ENCODE data around the gene NTSR1.

- TF ChIP-seq, protein P1, sequence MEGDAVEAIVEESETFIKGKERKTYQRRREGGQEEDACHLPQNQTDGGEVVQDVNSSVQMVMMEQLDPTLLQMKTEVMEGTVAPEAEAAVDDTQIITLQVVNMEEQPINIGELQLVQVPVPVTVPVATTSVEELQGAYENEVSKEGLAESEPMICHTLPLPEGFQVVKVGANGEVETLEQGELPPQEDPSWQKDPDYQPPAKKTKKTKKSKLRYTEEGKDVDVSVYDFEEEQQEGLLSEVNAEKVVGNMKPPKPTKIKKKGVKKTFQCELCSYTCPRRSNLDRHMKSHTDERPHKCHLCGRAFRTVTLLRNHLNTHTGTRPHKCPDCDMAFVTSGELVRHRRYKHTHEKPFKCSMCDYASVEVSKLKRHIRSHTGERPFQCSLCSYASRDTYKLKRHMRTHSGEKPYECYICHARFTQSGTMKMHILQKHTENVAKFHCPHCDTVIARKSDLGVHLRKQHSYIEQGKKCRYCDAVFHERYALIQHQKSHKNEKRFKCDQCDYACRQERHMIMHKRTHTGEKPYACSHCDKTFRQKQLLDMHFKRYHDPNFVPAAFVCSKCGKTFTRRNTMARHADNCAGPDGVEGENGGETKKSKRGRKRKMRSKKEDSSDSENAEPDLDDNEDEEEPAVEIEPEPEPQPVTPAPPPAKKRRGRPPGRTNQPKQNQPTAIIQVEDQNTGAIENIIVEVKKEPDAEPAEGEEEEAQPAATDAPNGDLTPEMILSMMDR (IDR thresholded peaks at IDR 0.05) = no peak
- no peak for TF ChIP-seq POLR2A (IDR thresholded peaks at IDR 0.05)
Measured at GRCh38 chr20:62686869-62687830, 21.5 kb upstream of the NTSR1 start.

Data from right lobe of liver (tissue), 4 donors.